ENCODE data around the gene STK17A. TPM values are rescaled to one million over a fixed set of nuclear protein-coding genes. Genes with fewer than 3 reads are reported as not detected.

Gene STK17A
- total RNA-seq, 2 experiments from 2014 or later = 25.8 to 28.7 TPM

DNA sequence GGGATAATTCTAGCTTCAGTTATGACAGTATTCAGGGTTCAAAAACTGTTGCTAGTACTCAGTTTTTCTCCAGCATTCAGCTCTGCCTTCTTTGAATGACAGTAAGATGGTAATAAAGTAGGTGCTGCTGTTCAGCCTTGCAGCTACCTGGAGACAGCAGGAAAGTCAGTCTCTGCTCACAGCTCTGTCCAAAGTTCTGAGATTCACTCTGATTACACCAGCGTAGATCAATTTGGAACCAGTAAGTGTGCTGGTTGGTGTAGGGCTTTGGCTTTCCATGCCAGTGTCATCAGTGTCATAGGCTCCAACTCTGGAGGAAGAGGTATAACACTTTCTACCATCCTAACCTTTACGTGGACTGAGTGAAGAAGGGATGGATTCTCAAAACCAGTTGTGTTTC is 26.2 kb downstream of the STK17A start:
- intact Hi-C loops (cut with micrococcal nuclease; ENCODE audit: unreplicated experiment) = no loop called here
- Histone ChIP-seq H4K20me1 (ENCODE audit: insufficient read depth, low read length) (no peaks in the 10 kb centered on the region), H3K9me2 (ENCODE audit: insufficient read depth, low read length) (no peaks in the 10 kb centered on the region), H3K79me2 (ENCODE audit: insufficient read depth, low read depth, low read length) (peaks cover 32% of the 10 kb centered on the region), H2AFZ (ENCODE audit: low read length) (no peak overlapping the region), H3K4me3 (ENCODE audit: low read depth, low read length, poor library complexity, severe bottlenecking) (no peak overlapping the region), H3K4me1 (ENCODE audit: insufficient read depth, low read length, poor library complexity, severe bottlenecking) (peaks cover 27% of the 10 kb centered on the region), H3K9me3 (ENCODE audit: low read length) (peaks cover 12% of the 10 kb centered on the region), H3K36me3 (ENCODE audit: insufficient read depth, low read length) (peaks cover 88% of the 10 kb centered on the region), H3K27ac (ENCODE audit: low read depth, low read length, poor library complexity, severe bottlenecking) (peak overlapping the region; percentile 25), H3K4me2 (ENCODE audit: low read length) (no peak overlapping the region)
- ChIA-PET POLR2A (no interaction called here), CTCF (ENCODE audit: unreplicated experiment) (no interaction called here)
- TF ChIP-seq EZH2phosphoT487 (IDR thresholded peaks at IDR 0.05; ENCODE audit: borderline replicate concordance, low read depth, low read length) (no peak), CTCF (conservative IDR thresholded peaks at IDR 0.05; ENCODE audit: low read length) (no peak)
- no TSS peak for BruUV-seq (replicated peaks)
- DNase-seq (ENCODE audit: low spot score) = no peak

DNA sequence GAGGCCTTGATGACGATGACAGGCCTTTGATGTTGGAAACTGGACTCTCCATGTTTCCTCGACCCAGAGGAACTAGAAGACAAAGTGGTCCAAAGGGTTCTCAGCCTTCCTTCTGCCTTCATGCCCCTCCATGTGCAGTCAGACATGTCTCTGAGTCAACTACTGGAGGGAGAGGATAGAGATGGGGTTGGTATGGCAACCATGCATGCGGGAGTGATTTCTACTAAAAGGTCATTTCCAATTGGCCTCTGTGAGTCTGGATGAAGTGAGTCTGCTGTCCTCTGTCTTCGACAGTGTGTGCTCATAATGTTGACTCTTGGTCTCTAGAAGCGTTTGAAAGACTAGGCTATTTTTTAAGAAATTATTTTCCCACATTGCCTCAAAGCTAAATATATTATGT is 29.2 kb downstream of the STK17A start:
- intact Hi-C loops (cut with micrococcal nuclease; ENCODE audit: unreplicated experiment) = no loop called here
- ChIA-PET POLR2A (interaction anchor here (1.3 kb wide), 1 partner anchor 10 kb away, joined by 3 read pairs; no protein-coding TSS in a partner anchor), CTCF (ENCODE audit: unreplicated experiment) (no interaction called here)
- Histone ChIP-seq H3K4me2 (ENCODE audit: low read length) (no peak overlapping the region), H3K4me3 (ENCODE audit: low read depth, low read length, poor library complexity, severe bottlenecking) (no peak overlapping the region), H3K27ac (ENCODE audit: low read depth, low read length, poor library complexity, severe bottlenecking) (no peak overlapping the region), H4K20me1 (ENCODE audit: insufficient read depth, low read length) (0 out of 2 replicates have a peak, but pooled peaks cover 2% of the 10 kb centered on the region), H3K4me1 (ENCODE audit: insufficient read depth, low read length, poor library complexity, severe bottlenecking) (peaks cover 19% of the 10 kb centered on the region), H2AFZ (ENCODE audit: low read length) (no peak overlapping the region), H3K9me3 (ENCODE audit: low read length) (no peaks in the 10 kb centered on the region), H3K9me2 (ENCODE audit: insufficient read depth, low read length) (no peaks in the 10 kb centered on the region), H3K36me3 (ENCODE audit: insufficient read depth, low read length) (peaks cover 92% of the 10 kb centered on the region), H3K79me2 (ENCODE audit: insufficient read depth, low read depth, low read length) (peaks cover 11% of the 10 kb centered on the region; the same call in 1 of the 2 replicates)
- TF ChIP-seq CTCF (conservative IDR thresholded peaks at IDR 0.05; ENCODE audit: low read length) = no peak
- DNase-seq (ENCODE audit: low spot score) = no peak
- BruUV-seq (replicated peaks) = no TSS peak

DNA sequence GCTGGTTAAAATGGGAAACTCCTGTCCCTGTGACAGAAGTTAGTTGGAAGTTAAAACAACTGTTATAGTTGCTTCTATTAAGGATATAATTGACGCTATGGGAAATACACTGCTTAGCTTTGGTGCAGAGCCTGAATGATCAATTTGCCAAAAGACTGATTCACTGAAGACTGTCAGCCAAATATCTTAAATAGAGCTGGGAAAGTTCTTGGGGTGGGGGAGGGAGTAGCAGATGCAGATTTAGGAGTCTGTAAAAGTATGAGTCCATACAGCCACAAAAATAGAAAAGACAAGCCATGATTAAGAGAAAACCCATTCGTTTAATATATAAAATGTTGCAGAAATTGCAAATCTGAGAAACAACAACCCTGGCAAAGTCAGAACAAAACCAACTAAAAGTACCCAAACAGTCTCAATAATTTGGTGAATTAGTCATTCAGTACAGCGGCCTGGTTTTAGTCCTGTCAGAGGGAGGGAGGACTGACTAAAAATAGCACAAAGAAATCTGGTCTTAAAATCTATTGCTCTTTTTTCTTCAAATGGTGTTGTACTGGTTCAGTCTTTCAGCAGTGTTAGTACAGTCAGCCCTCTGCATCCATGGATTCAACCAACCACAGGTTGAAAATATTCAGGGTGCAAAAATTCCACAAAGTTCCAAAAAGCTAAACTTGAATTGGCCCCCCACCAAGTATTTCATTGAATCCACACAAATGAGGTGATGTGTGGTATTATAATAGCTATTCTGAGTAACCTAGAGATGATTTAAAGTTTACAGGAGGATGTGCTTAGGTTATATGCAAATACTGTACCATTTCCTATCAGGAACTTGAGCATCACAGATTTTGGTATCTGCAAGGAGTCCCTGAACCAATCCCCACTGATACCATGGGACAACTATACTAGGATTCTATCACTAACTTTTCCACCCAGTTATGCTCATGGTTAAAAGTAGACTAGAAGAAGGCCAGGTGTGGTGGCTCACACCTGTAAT is 30.0 kb downstream of the STK17A start:
- no peak overlapping the region for H3K4me2 ChIP-seq (ENCODE audit: low read length)
- H3K79me2 ChIP-seq (ENCODE audit: insufficient read depth, low read depth, low read length) = peaks cover 9% of the 10 kb centered on the region; the same call in 1 of the 2 replicates
- ChIA-PET POLR2A (interaction anchor here (0.7 to 1.0 kb wide), 3 partner anchors 22 to 26 kb away, joined by 3 to 4 read pairs (median 3); no protein-coding TSS in a partner anchor), CTCF (ENCODE audit: unreplicated experiment) (no interaction called here)
- no peak for DNase-seq (ENCODE audit: low spot score)
- H3K4me3 ChIP-seq (ENCODE audit: low read depth, low read length, poor library complexity, severe bottlenecking) = no peak overlapping the region
- no peak for TF ChIP-seq EZH2phosphoT487 (IDR thresholded peaks at IDR 0.05; ENCODE audit: borderline replicate concordance, low read depth, low read length)
- TF ChIP-seq CTCF (conservative IDR thresholded peaks at IDR 0.05; ENCODE audit: low read length) = no peak
- no peaks in the 10 kb centered on the region for H3K9me2 ChIP-seq (ENCODE audit: insufficient read depth, low read length)
- BruUV-seq (replicated peaks) = no TSS peak
- intact Hi-C loops (cut with micrococcal nuclease; ENCODE audit: unreplicated experiment) = no loop called here
- H3K9me3 ChIP-seq (ENCODE audit: low read length) = no peaks in the 10 kb centered on the region
- 0 out of 2 replicates have a peak, but pooled peaks cover 10% of the 10 kb centered on the region for H4K20me1 ChIP-seq (ENCODE audit: insufficient read depth, low read length)
- H3K4me1 ChIP-seq (ENCODE audit: insufficient read depth, low read length, poor library complexity, severe bottlenecking) = peaks cover 19% of the 10 kb centered on the region
- no peak overlapping the region for H2AFZ ChIP-seq (ENCODE audit: low read length)
- H3K27ac ChIP-seq (ENCODE audit: low read depth, low read length, poor library complexity, severe bottlenecking) = no peak overlapping the region
- H3K36me3 ChIP-seq (ENCODE audit: insufficient read depth, low read length) = peaks cover 92% of the 10 kb centered on the region
